Fibroblast of pulmonary artery (primary cell): ENCODE measurements around the gene RPS6KA5.
"Not testable (repeated sequence)": the region's sequence is repeated elsewhere in the genome, so short reads cannot be mapped to it uniquely, and the experiment has no call there.

Source experiments
- DNase-seq: peaks from one replicate; pipeline ENCODE4 v3.0.0-alpha.2; 2010; ENCODE audit warnings: low read depth
- H3K4me3 ChIP-seq: replicated peaks from 2 replicates; pipeline ENCODE4 v1.5.1; 2011; ENCODE audit warnings: low read depth, mild to moderate bottlenecking, control low read depth, low read length, moderate library complexity
- CTCF ChIP-seq: IDR thresholded peaks from 2 replicates; pipeline ENCODE4 v1.5.1; 2011; ENCODE audit warnings: mild to moderate bottlenecking, control low read depth, low read length, inconsistent platforms; ENCODE audit errors: missing control alignments

Gene RPS6KA5

GRCh38 chr14:90839889-90840266, 220.6 kb downstream of the RPS6KA5 start:
- DNase-seq, result no peak
- TF ChIP-seq CTCF, result no peak
- no peak overlapping the region for H3K4me3 ChIP-seq

- peak; percentile 67 for DNase-seq
- no peak overlapping the region for H3K4me3 ChIP-seq
- no peak for TF ChIP-seq CTCF
Observed at GRCh38 chr14:90839024-90839888, 221.2 kb downstream of the RPS6KA5 start.

DNA sequence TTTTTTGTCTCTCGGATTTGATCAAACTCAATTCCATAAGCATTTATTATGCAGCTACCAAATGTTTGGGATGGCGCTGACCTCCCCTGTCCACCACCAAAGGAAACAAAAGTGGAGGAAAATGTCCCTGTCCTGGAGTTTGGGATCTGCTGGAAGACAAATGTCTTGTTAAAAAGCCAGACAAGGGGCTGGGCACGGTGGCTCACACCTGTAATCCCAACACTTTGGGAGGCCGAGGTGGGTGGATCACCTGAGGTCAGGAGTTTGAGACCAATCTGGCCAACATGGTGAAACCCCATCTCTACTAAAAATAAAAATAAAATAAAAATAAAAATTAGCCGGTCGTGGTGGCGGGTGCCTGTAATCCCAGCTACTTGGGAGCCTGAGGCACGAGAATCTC, 221.9 kb downstream of the RPS6KA5 start:
- H3K4me3 ChIP-seq, DNase-seq: not testable (repeated sequence)

DNA sequence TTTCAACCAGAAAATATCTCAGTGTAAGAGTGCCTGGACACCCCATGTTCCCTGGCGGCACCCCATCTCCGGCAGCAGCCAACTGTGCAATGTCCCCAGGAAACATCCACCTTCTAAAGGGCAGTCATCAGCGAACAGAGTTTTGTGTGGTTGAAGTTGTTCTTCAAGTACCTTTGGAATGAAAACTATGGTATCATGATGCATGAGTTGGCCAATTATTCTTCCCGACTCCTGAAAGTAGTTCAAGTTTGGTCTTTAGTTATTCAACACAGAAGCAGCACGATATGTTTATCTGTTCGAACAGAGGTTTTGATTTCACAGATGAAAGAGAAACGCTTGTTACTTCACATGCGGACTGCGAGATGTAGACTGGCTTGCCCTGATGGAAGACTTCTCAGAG, 223.1 kb downstream of the RPS6KA5 start:
- H3K4me3 ChIP-seq, result no peak overlapping the region
- no peak for TF ChIP-seq CTCF
- no peak for DNase-seq

DNA sequence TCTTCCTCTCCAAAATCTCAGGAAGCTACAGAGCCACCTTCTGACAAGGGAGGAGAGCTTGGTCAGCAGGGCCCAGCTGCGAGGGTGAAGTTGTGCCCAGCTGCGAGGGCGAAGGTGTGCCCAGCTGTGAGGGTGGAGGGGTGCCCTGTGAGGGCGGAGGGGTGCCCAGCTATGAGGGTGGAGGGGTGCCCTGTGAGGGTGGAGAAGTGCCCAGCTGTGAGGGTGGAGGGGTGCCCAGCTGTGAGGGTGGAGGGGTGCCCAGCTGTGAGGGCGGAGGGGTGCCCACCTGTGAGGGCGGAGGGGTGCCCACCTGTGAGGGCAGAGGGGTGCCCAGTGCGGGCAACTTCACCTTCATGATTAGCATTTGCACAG, 223.8 kb downstream of the RPS6KA5 start:
- H3K4me3 ChIP-seq, result no peak overlapping the region
- TF ChIP-seq CTCF, result no peak
- DNase-seq, result no peak

GRCh38 chr14:90831821-90832220, 228.6 kb downstream of the RPS6KA5 start:
- no peak for TF ChIP-seq CTCF
- DNase-seq, result no peak
- no peak overlapping the region for H3K4me3 ChIP-seq

DNA sequence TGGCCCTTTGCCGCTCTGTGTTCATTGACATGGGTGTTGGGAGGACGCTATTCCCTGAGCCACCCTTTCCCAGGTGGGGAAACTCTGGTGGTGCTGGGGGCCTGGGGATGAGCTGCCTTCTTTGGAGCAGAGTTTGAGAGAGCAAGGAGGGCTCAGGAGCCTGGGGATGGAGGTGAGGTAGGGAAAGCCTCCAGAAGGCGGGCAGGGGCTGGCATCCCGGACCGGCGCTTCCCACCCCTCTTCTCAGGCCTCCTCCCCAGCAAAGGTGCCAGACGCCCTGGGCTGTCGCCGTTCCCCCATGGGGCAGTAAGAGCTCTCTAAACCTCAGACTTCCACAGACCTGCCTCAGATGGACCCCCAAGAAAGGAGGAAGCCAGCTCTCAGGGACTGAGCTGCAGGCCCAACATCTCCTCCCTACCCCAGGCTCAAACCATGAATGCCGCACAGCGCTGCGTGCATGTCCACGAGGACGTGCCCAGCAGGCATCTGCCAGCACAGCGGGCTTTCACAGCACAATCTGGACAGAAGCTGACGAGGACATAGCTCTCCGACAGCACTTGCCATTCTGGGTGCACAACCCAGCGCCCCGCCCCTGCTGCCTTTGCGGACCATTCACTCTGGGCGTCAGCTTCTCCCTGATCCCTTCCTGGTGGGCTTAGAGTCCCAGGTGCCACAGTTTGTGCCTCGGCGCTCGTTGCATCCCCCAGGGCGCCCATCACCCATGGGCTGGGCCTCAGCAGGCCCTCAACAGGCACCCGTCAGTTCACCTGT, 229.3 kb downstream of the RPS6KA5 start:
- TF ChIP-seq CTCF, result no peak
- no peak overlapping the region for H3K4me3 ChIP-seq
- no peak for DNase-seq
